Measurements from ENCODE around the gene SLC17A4.

Gene SLC17A4

GRCh38 chr6:25750906-25751305 lies 3.6 kb upstream of the SLC17A4 start:
- no peak for DNase-seq

- no peak for DNase-seq
These were observed 1.5 kb upstream of the SLC17A4 start for GRCh38 chr6:25753079-25753478.

- no peak for DNase-seq
These were observed 941 bp downstream of the SLC17A4 start for GRCh38 chr6:25755483-25755882.

- no peak for DNase-seq
These were observed 2.1 kb downstream of the SLC17A4 start for GRCh38 chr6:25756382-25757363.

- no peak for DNase-seq
These were observed 3.5 kb downstream of the SLC17A4 start for GRCh38 chr6:25757936-25758642.

GRCh38 chr6:25764611-25765010 lies 10.1 kb downstream of the SLC17A4 start:
- no peak for DNase-seq

GRCh38 chr6:25768566-25768965 lies 14.0 kb downstream of the SLC17A4 start:
- no peak for DNase-seq

GRCh38 chr6:25769983-25770382 lies 15.4 kb downstream of the SLC17A4 start:
- no peak for DNase-seq

GRCh38 chr6:25774120-25774715 lies 19.7 kb downstream of the SLC17A4 start:
- no peak for DNase-seq

- no peak for DNase-seq
These were observed 22.5 kb downstream of the SLC17A4 start for GRCh38 chr6:25777031-25777430.

GRCh38 chr6:25777856-25778649 lies 23.5 kb downstream of the SLC17A4 start:
- no peak for DNase-seq

- DNase-seq, result no peak
These were observed 26.6 kb downstream of the SLC17A4 start for GRCh38 chr6:25781134-25781533.

GRCh38 chr6:25787428-25787827 lies 32.9 kb downstream of the SLC17A4 start:
- DNase-seq, result no peak

- peak in 1 of 2 donors; percentile 51 for DNase-seq
These were observed 33.9 kb downstream of the SLC17A4 start for GRCh38 chr6:25788305-25788922.

GRCh38 chr6:25789475-25789874 lies 34.9 kb downstream of the SLC17A4 start:
- no peak for DNase-seq

GRCh38 chr6:25792016-25792415 lies 37.5 kb downstream of the SLC17A4 start:
- no peak for DNase-seq

- DNase-seq, result no peak
These were observed 39.4 kb downstream of the SLC17A4 start for GRCh38 chr6:25793970-25794369.

GRCh38 chr6:25794784-25795183 lies 40.2 kb downstream of the SLC17A4 start:
- no peak for DNase-seq

- no peak for DNase-seq
These were observed 46.9 kb downstream of the SLC17A4 start for GRCh38 chr6:25801436-25801835.

- no peak for DNase-seq
These were observed 50.3 kb downstream of the SLC17A4 start for GRCh38 chr6:25804804-25805203.

- DNase-seq, result no peak
These were observed 60.7 kb downstream of the SLC17A4 start for GRCh38 chr6:25815194-25815593.

GRCh38 chr6:25816252-25816651 lies 61.7 kb downstream of the SLC17A4 start:
- DNase-seq, result no peak

Data from bone marrow (tissue), 2 donors.